ENCODE data around the gene VAMP4.
"Not testable (repeated sequence)": the region's sequence is repeated elsewhere in the genome, so short reads cannot be mapped to it uniquely, and the experiment has no call there.

Gene VAMP4

GRCh38 chr1:171699531-171699930, 42.3 kb downstream of the VAMP4 start:
- no peak for DNase-seq (ENCODE audit: low read depth, low spot score)

GRCh38 chr1:171695772-171696171, 46.1 kb downstream of the VAMP4 start:
- not testable (repeated sequence) for DNase-seq (ENCODE audit: low read depth, low spot score)

- DNase-seq (ENCODE audit: low read depth, low spot score): not testable (repeated sequence)
Measured at GRCh38 chr1:171693541-171693940, 48.3 kb downstream of the VAMP4 start.

GRCh38 chr1:171683870-171684269, 58.0 kb downstream of the VAMP4 start:
- DNase-seq (ENCODE audit: low read depth, low spot score): no peak

GRCh38 chr1:171680339-171680738, 61.5 kb downstream of the VAMP4 start:
- no peak for DNase-seq (ENCODE audit: low read depth, low spot score)

- no peak for DNase-seq (ENCODE audit: low read depth, low spot score)
Measured at GRCh38 chr1:171676823-171677222, 65.0 kb downstream of the VAMP4 start.

GRCh38 chr1:171674431-171675405, 67.1 kb downstream of the VAMP4 start:
- DNase-seq (ENCODE audit: low read depth, low spot score): no peak

GRCh38 chr1:171670739-171671138, 71.1 kb downstream of the VAMP4 start:
- no peak for DNase-seq (ENCODE audit: low read depth, low spot score)

- DNase-seq (ENCODE audit: low read depth, low spot score): no peak
Measured at GRCh38 chr1:171668372-171668771, 73.5 kb downstream of the VAMP4 start.

- no peak for DNase-seq (ENCODE audit: low read depth, low spot score)
Measured at GRCh38 chr1:171666114-171666769, 75.6 kb downstream of the VAMP4 start.

GRCh38 chr1:171664976-171665375, 76.9 kb downstream of the VAMP4 start:
- DNase-seq (ENCODE audit: low read depth, low spot score): no peak

- DNase-seq (ENCODE audit: low read depth, low spot score): no peak
Measured at GRCh38 chr1:171663854-171664575, 77.8 kb downstream of the VAMP4 start.

- DNase-seq (ENCODE audit: low read depth, low spot score): no peak
Measured at GRCh38 chr1:171663036-171663853, 78.6 kb downstream of the VAMP4 start.

GRCh38 chr1:171661076-171661650, 80.7 kb downstream of the VAMP4 start:
- no peak for DNase-seq (ENCODE audit: low read depth, low spot score)

GRCh38 chr1:171656206-171656605, 85.7 kb downstream of the VAMP4 start:
- DNase-seq (ENCODE audit: low read depth, low spot score): not testable (repeated sequence)

- no peak for DNase-seq (ENCODE audit: low read depth, low spot score)
Measured at GRCh38 chr1:171655746-171656116, 86.1 kb downstream of the VAMP4 start.

GRCh38 chr1:171654942-171655745, 86.7 kb downstream of the VAMP4 start:
- peak; percentile 91 for DNase-seq (ENCODE audit: low read depth, low spot score)

- no peak for DNase-seq (ENCODE audit: low read depth, low spot score)
Measured at GRCh38 chr1:171654201-171654941, 87.5 kb downstream of the VAMP4 start.

- no peak for DNase-seq (ENCODE audit: low read depth, low spot score)
Measured at GRCh38 chr1:171653796-171654195, 88.1 kb downstream of the VAMP4 start.

Measured in ELF-1 (cell line).